ENCODE results near the gene PHF21A.

The PHF21A gene

GRCh38 chr11:46003572-46003971 is 117.7 kb downstream of the PHF21A start:
- Histone ChIP-seq H3K9ac (ENCODE audit: insufficient read length) (no peak overlapping the region), H3K27ac (peak overlapping the region; percentile 56)
- no peak for TF ChIP-seq FOXP2 (optimal IDR thresholded peaks at IDR 0.05; ENCODE audit: control extremely low read depth, extremely low read length, insufficient read depth)
- TF ChIP-seq EZH2 (IDR thresholded peaks at IDR 0.05): no peak
- no peak for TF ChIP-seq POLR2AphosphoS5 (IDR thresholded peaks at IDR 0.05; ENCODE audit: borderline replicate concordance, low read depth, low read length)

GRCh38 chr11:46002189-46002588 is 119.1 kb downstream of the PHF21A start:
- Histone ChIP-seq H3K9ac (ENCODE audit: insufficient read length) (peak overlapping the region; percentile 46), H3K4me3 (no peak overlapping the region), H3K27ac (peak overlapping the region; percentile 56), H3K36me3 (ENCODE audit: insufficient read depth, low read length) (no peaks in the 10 kb centered on the region), H3K9me3 (ENCODE audit: low read depth, low read length) (no peaks in the 10 kb centered on the region)
- DNase-seq (ENCODE audit: low read depth, low spot score): no peak
- TF ChIP-seq EZH2 (IDR thresholded peaks at IDR 0.05) (no peak), POLR2AphosphoS5 (IDR thresholded peaks at IDR 0.05; ENCODE audit: borderline replicate concordance, low read depth, low read length) (no peak), FOXP2 (optimal IDR thresholded peaks at IDR 0.05; ENCODE audit: control extremely low read depth, extremely low read length, insufficient read depth) (no peak)

More at GRCh38 chr11:46003572-46003971, 117.7 kb downstream of the PHF21A start:
- Histone ChIP-seq H3K9me3 (ENCODE audit: low read depth, low read length) (no peaks in the 10 kb centered on the region), H3K4me3 (no peak overlapping the region), H3K36me3 (ENCODE audit: insufficient read depth, low read length) (no peaks in the 10 kb centered on the region)
- no peak for DNase-seq (ENCODE audit: low read depth, low spot score)

GRCh38 chr11:46001448-46001914 is 119.8 kb downstream of the PHF21A start:
- no peaks in the 10 kb centered on the region for H3K9me3 ChIP-seq (ENCODE audit: low read depth, low read length)
- TF ChIP-seq POLR2AphosphoS5 (IDR thresholded peaks at IDR 0.05; ENCODE audit: borderline replicate concordance, low read depth, low read length) (no peak), FOXP2 (optimal IDR thresholded peaks at IDR 0.05; ENCODE audit: control extremely low read depth, extremely low read length, insufficient read depth) (no peak), EZH2 (IDR thresholded peaks at IDR 0.05) (no peak)
- H3K9ac ChIP-seq (ENCODE audit: insufficient read length): no peak overlapping the region
- H3K4me3 ChIP-seq: no peak overlapping the region
- no peaks in the 10 kb centered on the region for H3K36me3 ChIP-seq (ENCODE audit: insufficient read depth, low read length)
- H3K27ac ChIP-seq: peak overlapping the region; percentile 56
- DNase-seq (ENCODE audit: low read depth, low spot score): no peak

DNA sequence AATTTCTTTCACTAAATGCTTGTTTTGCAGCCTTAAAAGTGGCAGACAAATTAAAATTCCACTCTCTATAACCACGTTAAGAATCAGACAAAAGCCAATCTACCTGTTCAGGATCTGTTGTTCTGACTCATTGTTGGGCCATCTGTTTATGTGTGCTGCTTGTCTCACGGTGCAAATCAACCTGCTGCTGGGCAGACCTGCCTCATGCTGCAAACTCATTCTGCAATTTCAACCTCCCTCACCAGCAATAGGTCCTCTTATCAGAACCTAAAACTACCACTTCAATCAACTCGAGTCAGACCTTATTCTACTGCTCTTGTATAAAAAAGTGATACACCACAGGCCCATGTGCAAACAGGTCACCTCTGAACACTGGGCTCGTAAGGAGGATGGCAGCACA is 123.7 kb downstream of the PHF21A start:
- TF ChIP-seq EZH2 (IDR thresholded peaks at IDR 0.05) (no peak), POLR2AphosphoS5 (IDR thresholded peaks at IDR 0.05; ENCODE audit: borderline replicate concordance, low read depth, low read length) (no peak), FOXP2 (optimal IDR thresholded peaks at IDR 0.05; ENCODE audit: control extremely low read depth, extremely low read length, insufficient read depth) (no peak)
- Histone ChIP-seq H3K4me3 (no peak overlapping the region), H3K36me3 (ENCODE audit: insufficient read depth, low read length) (no peaks in the 10 kb centered on the region), H3K27ac (no peak overlapping the region), H3K9me3 (ENCODE audit: low read depth, low read length) (no peaks in the 10 kb centered on the region), H3K9ac (ENCODE audit: insufficient read length) (no peak overlapping the region)
- no peak for DNase-seq (ENCODE audit: low read depth, low spot score)

GRCh38 chr11:45995342-45995734 is 125.9 kb downstream of the PHF21A start:
- Histone ChIP-seq H3K36me3 (ENCODE audit: insufficient read depth, low read length) (no peaks in the 10 kb centered on the region), H3K4me3 (no peak overlapping the region), H3K9me3 (ENCODE audit: low read depth, low read length) (no peaks in the 10 kb centered on the region), H3K9ac (ENCODE audit: insufficient read length) (peak overlapping the region; percentile 3), H3K27ac (peak overlapping the region; percentile 97)
- TF ChIP-seq FOXP2 (optimal IDR thresholded peaks at IDR 0.05; ENCODE audit: control extremely low read depth, extremely low read length, insufficient read depth): no peak
- TF ChIP-seq EZH2 (IDR thresholded peaks at IDR 0.05): no peak
- TF ChIP-seq POLR2AphosphoS5 (IDR thresholded peaks at IDR 0.05; ENCODE audit: borderline replicate concordance, low read depth, low read length): no peak
- DNase-seq (ENCODE audit: low read depth, low spot score): no peak

GRCh38 chr11:45994371-45995341 is 126.6 kb downstream of the PHF21A start:
- Histone ChIP-seq H3K9ac (ENCODE audit: insufficient read length) (peak overlapping the region; percentile 3), H3K9me3 (ENCODE audit: low read depth, low read length) (no peaks in the 10 kb centered on the region), H3K4me3 (peak overlapping the region; percentile 71), H3K36me3 (ENCODE audit: insufficient read depth, low read length) (no peaks in the 10 kb centered on the region), H3K27ac (peak overlapping the region; percentile 97)
- TF ChIP-seq EZH2 (IDR thresholded peaks at IDR 0.05): no peak
- peak; percentile 78 for TF ChIP-seq FOXP2 (optimal IDR thresholded peaks at IDR 0.05; ENCODE audit: control extremely low read depth, extremely low read length, insufficient read depth)
- TF ChIP-seq POLR2AphosphoS5 (IDR thresholded peaks at IDR 0.05; ENCODE audit: borderline replicate concordance, low read depth, low read length): 0 out of 2 replicates have a peak, but pooled peaks have one; percentile 31
- DNase-seq (ENCODE audit: low read depth, low spot score): peak; percentile 88

DNA sequence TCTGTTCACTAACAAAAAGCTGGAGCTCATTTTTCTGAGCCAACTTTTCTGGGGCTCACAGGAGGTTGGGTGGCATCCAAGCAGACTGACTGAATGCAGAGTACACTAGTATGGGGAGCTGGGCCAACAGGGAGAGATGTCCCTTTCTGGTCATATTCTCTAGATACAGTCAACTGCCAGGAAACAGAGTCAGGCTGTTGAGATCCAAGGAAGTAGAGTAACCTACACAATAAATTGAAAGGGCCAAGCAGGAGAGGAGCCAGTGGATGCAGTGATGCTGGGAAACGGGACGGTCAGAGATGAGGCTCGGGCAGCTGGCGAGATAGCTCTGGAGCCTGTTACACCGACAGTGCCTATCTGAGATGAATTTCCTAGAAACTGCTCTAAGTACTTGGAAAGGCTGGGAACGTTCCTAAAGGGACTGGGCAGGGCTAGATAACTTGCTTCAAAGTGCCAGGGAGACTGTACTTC is 127.7 kb downstream of the PHF21A start:
- TF ChIP-seq EZH2 (IDR thresholded peaks at IDR 0.05): no peak
- no peak for TF ChIP-seq POLR2AphosphoS5 (IDR thresholded peaks at IDR 0.05; ENCODE audit: borderline replicate concordance, low read depth, low read length)
- no peak for TF ChIP-seq FOXP2 (optimal IDR thresholded peaks at IDR 0.05; ENCODE audit: control extremely low read depth, extremely low read length, insufficient read depth)
- H3K36me3 ChIP-seq (ENCODE audit: insufficient read depth, low read length): no peaks in the 10 kb centered on the region
- peak overlapping the region; percentile 71 for H3K4me3 ChIP-seq
- DNase-seq (ENCODE audit: low read depth, low spot score): no peak
- peak overlapping the region; percentile 97 for H3K27ac ChIP-seq
- peak overlapping the region; percentile 65 for H3K9ac ChIP-seq (ENCODE audit: insufficient read length)
- H3K9me3 ChIP-seq (ENCODE audit: low read depth, low read length): no peaks in the 10 kb centered on the region

- Histone ChIP-seq H3K36me3 (ENCODE audit: insufficient read depth, low read length) (no peaks in the 10 kb centered on the region), H3K27ac (no peak overlapping the region), H3K9me3 (ENCODE audit: low read depth, low read length) (no peaks in the 10 kb centered on the region), H3K9ac (ENCODE audit: insufficient read length) (no peak overlapping the region), H3K4me3 (no peak overlapping the region)
- TF ChIP-seq FOXP2 (optimal IDR thresholded peaks at IDR 0.05; ENCODE audit: control extremely low read depth, extremely low read length, insufficient read depth): no peak
- TF ChIP-seq EZH2 (IDR thresholded peaks at IDR 0.05): no peak
- no peak for TF ChIP-seq POLR2AphosphoS5 (IDR thresholded peaks at IDR 0.05; ENCODE audit: borderline replicate concordance, low read depth, low read length)
- no peak for DNase-seq (ENCODE audit: low read depth, low spot score)
These were observed 132.3 kb downstream of the PHF21A start for GRCh38 chr11:45988921-45989320.
